HEK293 (cell line): ENCODE measurements around the gene NEAT1.

Source experiments
- CTCF ChIA-PET: fragments of 350-600 bp; formaldehyde crosslinking; extraction: SDS; loops from one replicate; lab custom pipeline; 2021; ENCODE audit warnings: antibody characterized with exemption; lab: Yijun Ruan, JAX
- POLR2A ChIA-PET: fragments of 300-600 bp; formaldehyde crosslinking; extraction: SDS; loops from one replicate; lab custom pipeline; 2020; ENCODE audit warnings: antibody characterized with exemption, inconsistent platforms; lab: Yijun Ruan, JAX
- H3K27ac ChIP-seq: fragments of 200-500 bp; sonication (Bioruptor generic); 2 replicates; pipeline ENCODE4 v1.5.1; 2014; ENCODE audit warnings: low read depth, low read length, control low read depth, inconsistent platforms; ENCODE audit errors: extremely low read depth
- H3K36me3 ChIP-seq, 2 experiments: fragments of 200-500 bp in 1 of 2; sonication (Bioruptor generic) in 1 of 2; 1 replicate in 1 of 2; 2 replicates in 1 of 2; pipeline ENCODE4 v1.5.1; 2014 to 2017; ENCODE audit warnings: inconsistent platforms in 2 of 2, low read length in 2 of 2; ENCODE audit not compliant: control insufficient read depth in 2 of 2, insufficient read depth in 1 of 2
- H3K4me1 ChIP-seq: fragments of 200-500 bp; sonication (Bioruptor generic); 2 replicates; pipeline ENCODE4 v1.5.1; 2014; ENCODE audit warnings: mild to moderate bottlenecking, low read length, inconsistent platforms; ENCODE audit not compliant: control insufficient read depth, insufficient read depth
- H3K4me3 ChIP-seq: 2 replicates; pipeline ENCODE4 v1.5.1; 2011; ENCODE audit warnings: low read depth, mild to moderate bottlenecking, control low read depth, low read length, moderate library complexity
- H3K9me3 ChIP-seq: fragments of 200-500 bp; sonication (Bioruptor generic); 2 replicates; pipeline ENCODE4 v1.5.1; 2014; ENCODE audit warnings: low read depth, low read length, inconsistent platforms; ENCODE audit not compliant: control insufficient read depth, insufficient read depth
- FEZF1 ChIP-seq: fragments of 450-650 bp; formaldehyde crosslinking; IDR thresholded peaks from 2 replicates; pipeline ENCODE4 v1.5.1; 2016; ENCODE audit warnings: missing biosample characterization, missing genetic modification characterization
- INSM2 ChIP-seq: fragments of 450-650 bp; formaldehyde crosslinking; IDR thresholded peaks from 2 replicates; pipeline ENCODE4 v1.5.1; 2016; ENCODE audit warnings: missing biosample characterization, missing genetic modification characterization
- OVOL3 ChIP-seq: fragments of 450-650 bp; formaldehyde crosslinking; IDR thresholded peaks from 2 replicates; pipeline ENCODE4 v1.5.1; 2016; ENCODE audit warnings: missing biosample characterization, missing genetic modification characterization
- TCF7L2 ChIP-seq: IDR thresholded peaks from 2 replicates; pipeline ENCODE4 v1.6.1; 2011; ENCODE audit warnings: low read depth, mild to moderate bottlenecking, inconsistent platforms, low read length, moderate library complexity, borderline replicate concordance
- YY2 ChIP-seq: fragments of 450-650 bp; formaldehyde crosslinking; IDR thresholded peaks from 2 replicates; pipeline ENCODE4 v1.5.1; 2016; ENCODE audit warnings: missing biosample characterization, missing genetic modification characterization
- ZBTB11 ChIP-seq: fragments of 450-650 bp; formaldehyde crosslinking; conservative IDR thresholded peaks from 2 replicates; pipeline ENCODE4 v1.5.1; 2016; ENCODE audit warnings: low read depth, missing biosample characterization, missing genetic modification characterization
- ZBTB44 ChIP-seq: fragments of 450-650 bp; IDR thresholded peaks from 2 replicates; pipeline ENCODE4 v1.5.1; 2018; ENCODE audit warnings: missing biosample characterization, mild to moderate bottlenecking, missing genetic modification characterization
- ZEB2 ChIP-seq: fragments of 450-650 bp; formaldehyde crosslinking; IDR thresholded peaks from 2 replicates; pipeline ENCODE4 v1.5.1; 2016; ENCODE audit warnings: missing biosample characterization, missing genetic modification characterization
- ZNF133 ChIP-seq: fragments of 450-650 bp; formaldehyde crosslinking; IDR thresholded peaks from 2 replicates; pipeline ENCODE4 v1.5.1; 2016; ENCODE audit warnings: missing biosample characterization, missing genetic modification characterization
- ZNF138 ChIP-seq: fragments of 450-650 bp; formaldehyde crosslinking; IDR thresholded peaks from 2 replicates; pipeline ENCODE4 v1.5.1; 2016; ENCODE audit warnings: missing biosample characterization, missing genetic modification characterization, borderline replicate concordance
- ZNF140 ChIP-seq: fragments of 450-650 bp; formaldehyde crosslinking; IDR thresholded peaks from 2 replicates; pipeline ENCODE4 v1.5.1; 2016; ENCODE audit warnings: missing biosample characterization, missing genetic modification characterization
- ZNF221 ChIP-seq: fragments of 450-650 bp; formaldehyde crosslinking; IDR thresholded peaks from 2 replicates; pipeline ENCODE4 v1.5.1; 2017; ENCODE audit warnings: missing biosample characterization, missing genetic modification characterization, borderline replicate concordance
- ZNF280C ChIP-seq: fragments of 450-650 bp; formaldehyde crosslinking; IDR thresholded peaks from 2 replicates; pipeline ENCODE4 v1.5.1; 2016; ENCODE audit warnings: missing biosample characterization, missing genetic modification characterization
- ZNF292 ChIP-seq: fragments of 450-650 bp; formaldehyde crosslinking; IDR thresholded peaks from 2 replicates; pipeline ENCODE4 v1.5.1; 2016; ENCODE audit warnings: low read depth, missing biosample characterization, missing genetic modification characterization, borderline replicate concordance
- ZNF488 ChIP-seq: fragments of 450-650 bp; formaldehyde crosslinking; IDR thresholded peaks from 2 replicates; pipeline ENCODE4 v1.5.1; 2016; ENCODE audit warnings: missing biosample characterization, missing genetic modification characterization
- ZNF514 ChIP-seq: fragments of 450-650 bp; formaldehyde crosslinking; IDR thresholded peaks from 2 replicates; pipeline ENCODE4 v1.5.1; 2016; ENCODE audit warnings: missing biosample characterization, missing genetic modification characterization
- ZNF626 ChIP-seq: fragments of 450-650 bp; sonication (Bioruptor Pico); formaldehyde crosslinking; IDR thresholded peaks from 2 replicates; pipeline ENCODE4 v1.5.1; 2018; ENCODE audit warnings: missing biosample characterization, missing genetic modification characterization, inconsistent platforms
- ZNF76 ChIP-seq: fragments of 450-650 bp; formaldehyde crosslinking; IDR thresholded peaks from 2 replicates; pipeline ENCODE4; 2016; ENCODE audit warnings: low read depth, missing biosample characterization, missing genetic modification characterization, borderline replicate concordance
- ZSCAN4 ChIP-seq: fragments of 450-650 bp; formaldehyde crosslinking; IDR thresholded peaks from 2 replicates; pipeline ENCODE4 v1.5.1; 2017; ENCODE audit warnings: missing biosample characterization, missing genetic modification characterization
- ZSCAN5A ChIP-seq: fragments of 450-650 bp; formaldehyde crosslinking; IDR thresholded peaks from 2 replicates; pipeline ENCODE4 v1.5.1; 2016; ENCODE audit warnings: missing biosample characterization, missing genetic modification characterization

The NEAT1 gene

GRCh38 chr11:65456418-65456817 is 33.8 kb downstream of the NEAT1 start (continued):
- TF ChIP-seq ZNF76 (tag by site-specific recombination) (no peak), YY2 (no peak), ZSCAN5A (tag by site-specific recombination) (no peak), TCF7L2 (no peak), ZNF133 (tag by site-specific recombination) (no peak), ZEB2 (tag by site-specific recombination) (no peak), ZNF138 (no peak), FEZF1 (tag by site-specific recombination) (no peak), INSM2 (tag by site-specific recombination) (no peak), ZBTB11 (tag by site-specific recombination) (no peak)

GRCh38 chr11:65459552-65459951 is 37.0 kb downstream of the NEAT1 start:
- Histone ChIP-seq H3K9me3 (no peaks in the 10 kb centered on the region), H3K4me1 (no peaks in the 10 kb centered on the region), H3K4me3 (no peak overlapping the region), H3K36me3 (no peaks in the 10 kb centered on the region), H3K27ac (no peak overlapping the region)
- ChIA-PET POLR2A (interaction anchor here (0.6 to 1.6 kb wide), 3 partner anchors 37 to 47 kb away, joined by 3 to 6 read pairs (median 4); partner anchors contain the start of genes MALAT1 and NEAT1), CTCF (interaction anchor here (0.6 to 2.7 kb wide), 4 partner anchors 10 to 130 kb away, joined by 3 to 11 read pairs (median 4); no protein-coding TSS in a partner anchor)
- no peak for TF ChIP-seq ZNF140 (tag by site-specific recombination)
- TF ChIP-seq ZNF514 (tag by site-specific recombination), result no peak
- TF ChIP-seq ZNF280C (tag by site-specific recombination), result no peak
- TF ChIP-seq OVOL3 (tag by site-specific recombination), result no peak
- no peak for TF ChIP-seq ZNF292 (tag by site-specific recombination)
- no peak for TF ChIP-seq ZSCAN4 (tag by site-specific recombination)
- TF ChIP-seq ZNF221 (tag by site-specific recombination), result no peak
- TF ChIP-seq ZBTB11 (tag by site-specific recombination), result no peak
- no peak for TF ChIP-seq ZNF626
- no peak for TF ChIP-seq ZNF488 (tag by site-specific recombination)
- TF ChIP-seq ZBTB44 (tag by site-specific recombination), result no peak
